MG63 (cell line): ENCODE measurements around the gene RBPJ. TPM values are rescaled to one million over a fixed set of nuclear protein-coding genes. Genes with fewer than 3 reads are reported as not detected.

ENCODE experiments used
- DNase-seq: peaks from one replicate; pipeline ENCODE4 v3.0.0-alpha.2; 2020
- H3K27me3 ChIP-seq: fragments of 250-450 bp; sonication (Bioruptor Pico); 2 replicates; pipeline ENCODE4 v1.5.1; 2020; ENCODE audit warnings: mild to moderate bottlenecking, moderate library complexity
- H3K36me3 ChIP-seq: fragments of 250-450 bp; sonication (Bioruptor Pico); 2 replicates; pipeline ENCODE4 v1.5.1; 2020; ENCODE audit warnings: mild to moderate bottlenecking, moderate library complexity
- H3K4me3 ChIP-seq: fragments of 250-450 bp; sonication (Bioruptor Pico); 2 replicates; pipeline ENCODE4 v1.5.1; 2020; ENCODE audit warnings: mild to moderate bottlenecking, moderate library complexity
- H3K9me3 ChIP-seq: fragments of 250-450 bp; sonication (Bioruptor Pico); 2 replicates; pipeline ENCODE4 v1.5.1; 2020; ENCODE audit warnings: mild to moderate bottlenecking, moderate library complexity
- total RNA-seq: library from RNA; depleted of rRNA; stranded (reverse); fragments of >200 nt; shearing (Covaris generic); gene quantifications from 2 replicates; pipeline ENCODE4 v1.2.3, GENCODE V29; 2014; ENCODE audit warnings: low replicate concordance

RBPJ gene
- total RNA-seq, 1 experiment from 2014 or later = 50.7 TPM

GRCh38 chr4:26418107-26418506 lies 97.3 kb downstream of the RBPJ start:
- DNase-seq = no peak
- H3K36me3 ChIP-seq = peaks cover 62% of the 10 kb centered on the region
- no peak overlapping the region for H3K4me3 ChIP-seq
- no peaks in the 10 kb centered on the region for H3K27me3 ChIP-seq
- no peaks in the 10 kb centered on the region for H3K9me3 ChIP-seq

GRCh38 chr4:26418850-26419249 lies 98.0 kb downstream of the RBPJ start:
- DNase-seq = no peak
- H3K27me3 ChIP-seq = no peaks in the 10 kb centered on the region
- no peak overlapping the region for H3K4me3 ChIP-seq
- peaks cover 60% of the 10 kb centered on the region for H3K36me3 ChIP-seq
- no peaks in the 10 kb centered on the region for H3K9me3 ChIP-seq

- Histone ChIP-seq H3K36me3 (peaks cover 67% of the 10 kb centered on the region), H3K4me3 (no peak overlapping the region), H3K9me3 (no peaks in the 10 kb centered on the region), H3K27me3 (no peaks in the 10 kb centered on the region)
- DNase-seq = no peak
Measured at GRCh38 chr4:26420438-26420837, 99.6 kb downstream of the RBPJ start.

GRCh38 chr4:26420913-26421312 lies 100.1 kb downstream of the RBPJ start:
- no peaks in the 10 kb centered on the region for H3K9me3 ChIP-seq
- no peaks in the 10 kb centered on the region for H3K27me3 ChIP-seq
- H3K36me3 ChIP-seq = peaks cover 67% of the 10 kb centered on the region
- peak; percentile 5 for DNase-seq
- no peak overlapping the region for H3K4me3 ChIP-seq

- no peaks in the 10 kb centered on the region for H3K27me3 ChIP-seq
- peaks cover 70% of the 10 kb centered on the region for H3K36me3 ChIP-seq
- no peaks in the 10 kb centered on the region for H3K9me3 ChIP-seq
- no peak overlapping the region for H3K4me3 ChIP-seq
- no peak for DNase-seq
Measured at GRCh38 chr4:26424153-26424552, 103.3 kb downstream of the RBPJ start.

- no peak for DNase-seq
- Histone ChIP-seq H3K4me3 (no peak overlapping the region), H3K27me3 (no peaks in the 10 kb centered on the region), H3K36me3 (peaks cover 77% of the 10 kb centered on the region), H3K9me3 (no peaks in the 10 kb centered on the region)
Measured at GRCh38 chr4:26424838-26425237, 104.0 kb downstream of the RBPJ start.

GRCh38 chr4:26425953-26426352 lies 105.1 kb downstream of the RBPJ start:
- H3K4me3 ChIP-seq = no peak overlapping the region
- no peaks in the 10 kb centered on the region for H3K27me3 ChIP-seq
- H3K36me3 ChIP-seq = peaks cover 81% of the 10 kb centered on the region
- no peaks in the 10 kb centered on the region for H3K9me3 ChIP-seq
- DNase-seq = no peak

GRCh38 chr4:26426892-26427291 lies 106.1 kb downstream of the RBPJ start:
- no peaks in the 10 kb centered on the region for H3K27me3 ChIP-seq
- DNase-seq = no peak
- no peak overlapping the region for H3K4me3 ChIP-seq
- H3K36me3 ChIP-seq = peaks cover 74% of the 10 kb centered on the region
- H3K9me3 ChIP-seq = no peaks in the 10 kb centered on the region

- DNase-seq = no peak
- H3K9me3 ChIP-seq = no peaks in the 10 kb centered on the region
Measured at GRCh38 chr4:26429910-26430309, 109.1 kb downstream of the RBPJ start.

GRCh38 chr4:26431461-26432180 lies 110.8 kb downstream of the RBPJ start:
- no peak for DNase-seq
- no peak overlapping the region for H3K4me3 ChIP-seq
- peaks cover 70% of the 10 kb centered on the region for H3K36me3 ChIP-seq
- no peaks in the 10 kb centered on the region for H3K9me3 ChIP-seq
- H3K27me3 ChIP-seq = no peaks in the 10 kb centered on the region

More at GRCh38 chr4:26429910-26430309, 109.1 kb downstream of the RBPJ start:
- Histone ChIP-seq H3K36me3 (peaks cover 72% of the 10 kb centered on the region), H3K4me3 (no peak overlapping the region), H3K27me3 (no peaks in the 10 kb centered on the region)

GRCh38 chr4:26432419-26432818 lies 111.6 kb downstream of the RBPJ start:
- Histone ChIP-seq H3K36me3 (peaks cover 70% of the 10 kb centered on the region), H3K27me3 (no peaks in the 10 kb centered on the region), H3K9me3 (no peaks in the 10 kb centered on the region), H3K4me3 (no peak overlapping the region)
- DNase-seq = no peak

- no peak for DNase-seq
- peaks cover 76% of the 10 kb centered on the region for H3K36me3 ChIP-seq
- H3K9me3 ChIP-seq = no peaks in the 10 kb centered on the region
- no peaks in the 10 kb centered on the region for H3K27me3 ChIP-seq
- no peak overlapping the region for H3K4me3 ChIP-seq
Measured at GRCh38 chr4:26433556-26433955, 112.7 kb downstream of the RBPJ start.

GRCh38 chr4:26434030-26434639 lies 113.3 kb downstream of the RBPJ start:
- Histone ChIP-seq H3K9me3 (no peaks in the 10 kb centered on the region), H3K36me3 (peaks cover 76% of the 10 kb centered on the region), H3K4me3 (no peak overlapping the region), H3K27me3 (no peaks in the 10 kb centered on the region)
- DNase-seq = no peak

GRCh38 chr4:26441102-26441501 lies 120.3 kb downstream of the RBPJ start:
- H3K27me3 ChIP-seq = no peaks in the 10 kb centered on the region
- no peak overlapping the region for H3K4me3 ChIP-seq
- no peak for DNase-seq
- peaks cover 71% of the 10 kb centered on the region for H3K36me3 ChIP-seq
- peaks cover 2% of the 10 kb centered on the region for H3K9me3 ChIP-seq

GRCh38 chr4:26441771-26442170 lies 121.0 kb downstream of the RBPJ start:
- H3K9me3 ChIP-seq = peaks cover 7% of the 10 kb centered on the region
- no peaks in the 10 kb centered on the region for H3K27me3 ChIP-seq
- H3K4me3 ChIP-seq = no peak overlapping the region
- DNase-seq = no peak
- peaks cover 64% of the 10 kb centered on the region for H3K36me3 ChIP-seq

GRCh38 chr4:26447378-26447777 lies 126.6 kb downstream of the RBPJ start:
- H3K36me3 ChIP-seq = peaks cover 23% of the 10 kb centered on the region
- no peaks in the 10 kb centered on the region for H3K27me3 ChIP-seq
- no peak for DNase-seq
- H3K9me3 ChIP-seq = peaks cover 9% of the 10 kb centered on the region
- no peak overlapping the region for H3K4me3 ChIP-seq

GRCh38 chr4:26450418-26450817 lies 129.6 kb downstream of the RBPJ start:
- no peak for DNase-seq
- Histone ChIP-seq H3K4me3 (no peak overlapping the region), H3K36me3 (no peaks in the 10 kb centered on the region; the same call in 1 of the 2 replicates), H3K9me3 (peaks cover 7% of the 10 kb centered on the region), H3K27me3 (no peaks in the 10 kb centered on the region)

- DNase-seq = no peak
Measured at GRCh38 chr4:26451597-26451996, 130.8 kb downstream of the RBPJ start.

More at GRCh38 chr4:26451597-26451996, 130.8 kb downstream of the RBPJ start:
- H3K4me3 ChIP-seq = no peak overlapping the region
- no peaks in the 10 kb centered on the region for H3K27me3 ChIP-seq
- no peaks in the 10 kb centered on the region; the same call in 1 of the 2 replicates for H3K36me3 ChIP-seq
- H3K9me3 ChIP-seq = peaks cover 2% of the 10 kb centered on the region; the same call in 1 of the 2 replicates
